Stimulated activated CD4-positive, alpha-beta T cell treated with anti-CD3 and anti-CD28 coated beads, Interleukin-1b, Interleukin-23, amount 100 ng/mL, for 48 hours (primary cell): ENCODE data around the gene IFNAR1.
A peak's percentile ranks its signal among the peaks of the same experiment; 100 is the strongest.

Experiments
- DNase-seq: peaks from one replicate; pipeline ENCODE4 v3.0.0-alpha.2; 2020

IFNAR1 gene

GRCh38 chr21:33403786-33404585, 79.2 kb downstream of the IFNAR1 start:
- peak; percentile 19 for DNase-seq

- DNase-seq: peak; percentile 25
These were observed 81.7 kb downstream of the IFNAR1 start for GRCh38 chr21:33406493-33406892.
